ENCODE measurements around the gene PDCD6IP. TPM values are rescaled to one million over a fixed set of nuclear protein-coding genes. Genes with fewer than 3 reads are reported as not detected.

PDCD6IP gene
- total RNA-seq, 2 donors from 2014 or later: 445 to 448 TPM

DNA sequence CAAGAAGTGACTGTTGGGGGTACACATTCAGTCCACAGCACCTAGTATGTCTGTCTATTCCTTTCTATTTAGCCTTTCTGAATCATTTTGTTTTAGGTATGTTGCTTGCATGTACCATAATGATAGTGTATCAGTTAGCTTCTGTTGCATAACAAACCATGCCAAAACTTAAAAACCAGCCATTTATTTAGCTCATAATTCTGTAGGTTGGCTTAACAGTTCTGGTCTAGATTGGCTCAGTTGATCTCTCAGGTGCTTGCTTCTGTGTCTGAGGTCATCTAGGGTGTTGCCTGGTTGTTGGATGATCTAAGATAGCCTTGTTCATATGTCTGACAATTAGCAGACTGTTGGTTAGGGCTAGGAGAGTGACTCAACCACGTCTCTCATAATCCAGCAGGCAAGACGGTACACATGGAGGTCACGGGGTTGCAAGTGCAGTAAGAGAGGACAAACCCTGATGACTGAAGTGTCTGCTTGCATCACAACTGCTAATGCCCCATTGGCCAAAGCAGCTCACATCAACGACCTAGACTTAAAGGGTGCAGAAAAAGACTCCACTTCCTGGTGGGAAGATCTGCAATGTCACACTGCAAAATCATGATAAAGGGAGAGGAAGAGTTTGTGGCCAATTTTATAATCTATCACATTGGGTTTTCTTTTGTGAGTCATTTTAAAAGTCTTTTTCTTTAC is 6.8 kb upstream of the PDCD6IP start:
- ATAC-seq (peak; percentile 89), DNase-seq (peak; percentile 10 to 38)
- intact Hi-C loops (cut with DNase I, micrococcal nuclease): no loop called here

GRCh38 chr3:33792167-33792892 is 6.1 kb upstream of the PDCD6IP start:
- DNase-seq (no peak), ATAC-seq (no peak)
- intact Hi-C loops (cut with DNase I, micrococcal nuclease): no loop called here

DNA sequence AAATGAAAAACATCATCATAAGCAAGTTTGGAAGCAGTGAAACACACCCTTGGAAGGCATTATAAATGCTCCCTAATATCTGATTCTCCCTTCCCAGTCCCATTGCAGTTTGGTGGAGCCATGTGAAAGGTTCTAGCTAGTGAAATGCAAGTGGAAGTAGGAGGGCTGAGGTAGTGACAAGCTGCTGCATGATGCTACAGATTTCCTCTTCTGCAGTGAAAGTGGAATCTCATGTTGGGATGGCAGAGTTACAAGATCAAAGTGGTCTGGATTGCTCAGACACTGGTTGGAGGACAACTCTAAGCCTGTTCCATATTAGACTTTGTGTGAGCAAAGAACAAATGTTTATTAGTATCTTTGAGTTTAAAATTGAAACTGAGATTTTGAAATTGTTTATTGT is 3.3 kb upstream of the PDCD6IP start:
- no peak for ATAC-seq
- intact Hi-C loops (cut with DNase I, micrococcal nuclease): no loop called here
- DNase-seq: no peak

DNA sequence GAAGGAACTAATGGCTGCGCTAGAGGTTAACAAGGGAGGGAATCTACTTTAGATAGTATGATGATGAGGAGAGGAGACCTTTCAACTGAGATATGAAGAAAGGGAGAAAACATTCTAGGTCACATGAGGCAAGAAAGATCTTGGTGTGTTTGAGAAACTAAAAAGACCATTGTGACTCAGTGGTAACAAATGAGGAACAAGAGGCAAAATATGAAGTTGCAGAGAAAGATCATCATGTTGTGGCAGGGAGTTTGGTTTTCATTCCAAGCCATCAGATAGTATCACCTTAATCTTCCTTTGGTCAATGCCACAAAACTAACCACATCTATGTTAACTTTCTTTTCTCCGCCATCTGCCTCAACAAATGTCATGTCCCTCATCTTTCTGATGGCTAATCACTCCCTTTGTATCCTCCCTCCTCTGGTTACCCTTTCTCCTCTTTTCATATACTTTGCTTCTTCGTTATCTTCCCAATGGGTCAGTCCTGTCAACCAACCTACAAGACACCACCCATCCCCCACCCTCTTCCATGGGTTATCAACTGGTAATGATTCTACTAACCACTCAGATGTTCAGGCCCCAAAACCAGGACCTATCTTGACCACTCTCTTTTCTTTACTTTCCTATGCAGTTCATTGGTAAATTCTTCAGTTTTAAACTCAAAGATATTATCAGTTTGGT is 2.4 kb upstream of the PDCD6IP start:
- DNase-seq (no peak), ATAC-seq (no peak)
- intact Hi-C loops (cut with DNase I, micrococcal nuclease): no loop called here

- peak; percentile 38 for ATAC-seq
- intact Hi-C loops (cut with DNase I, micrococcal nuclease): no loop called here
- no peak for DNase-seq
Observed at GRCh38 chr3:33798113-33798417, 365 bp upstream of the PDCD6IP start.

- ATAC-seq (no peak), DNase-seq (no peak)
- intact Hi-C loops (cut with DNase I, micrococcal nuclease): no loop called here
Observed at GRCh38 chr3:33799202-33799551, 747 bp downstream of the PDCD6IP start.

- no peak for ATAC-seq
- no peak for DNase-seq
- intact Hi-C loops (cut with DNase I, micrococcal nuclease): no loop called here
Observed at GRCh38 chr3:33803252-33803651, 4.8 kb downstream of the PDCD6IP start.

- no peak for ATAC-seq
- DNase-seq: no peak
- intact Hi-C loops (cut with DNase I, micrococcal nuclease): no loop called here
Observed at GRCh38 chr3:33803894-33804526, 5.6 kb downstream of the PDCD6IP start.

DNA sequence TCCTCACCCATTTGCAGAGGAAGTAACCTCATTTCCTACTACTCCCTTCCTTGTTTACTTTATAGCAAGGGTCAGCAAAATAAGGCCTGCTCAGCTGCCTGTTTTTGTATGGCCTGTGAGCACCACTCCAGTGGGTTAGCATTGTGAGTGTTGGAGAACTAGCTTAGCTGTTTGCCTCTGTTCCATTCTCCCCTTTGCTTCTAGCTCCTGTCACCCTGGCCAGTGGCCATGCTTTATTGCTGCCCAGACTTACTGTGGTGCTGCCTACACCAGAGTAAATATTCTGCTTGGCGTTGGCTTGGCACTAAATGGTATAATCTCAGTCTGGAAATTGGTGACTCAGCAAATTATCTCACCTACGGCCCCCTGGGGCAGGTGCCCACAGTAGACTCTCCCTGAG is 8.8 kb downstream of the PDCD6IP start:
- intact Hi-C loops (cut with DNase I, micrococcal nuclease): no loop called here
- ATAC-seq: peak; percentile 86
- peak; percentile 60 to 71 for DNase-seq

DNA sequence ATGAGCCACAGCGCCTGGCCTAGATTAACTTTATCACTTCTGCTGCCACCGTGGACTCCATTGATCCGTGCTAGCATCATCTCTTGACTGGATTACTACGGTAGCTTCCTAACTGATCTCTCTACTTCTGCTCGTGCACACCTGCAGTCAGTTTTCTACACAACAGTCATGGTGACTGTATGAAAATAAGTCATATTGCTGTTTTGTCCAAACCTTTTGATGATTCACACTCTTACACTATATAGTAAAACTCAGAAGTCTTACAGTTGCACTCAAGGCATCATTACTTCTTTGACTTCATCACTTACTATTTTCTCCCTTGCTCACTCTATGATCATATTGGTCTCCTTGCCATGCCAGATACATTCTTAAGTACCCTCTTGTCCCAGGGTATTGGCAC is 10.1 kb downstream of the PDCD6IP start:
- intact Hi-C loops (cut with DNase I, micrococcal nuclease): no loop called here
- ATAC-seq: no peak
- no peak for DNase-seq

DNA sequence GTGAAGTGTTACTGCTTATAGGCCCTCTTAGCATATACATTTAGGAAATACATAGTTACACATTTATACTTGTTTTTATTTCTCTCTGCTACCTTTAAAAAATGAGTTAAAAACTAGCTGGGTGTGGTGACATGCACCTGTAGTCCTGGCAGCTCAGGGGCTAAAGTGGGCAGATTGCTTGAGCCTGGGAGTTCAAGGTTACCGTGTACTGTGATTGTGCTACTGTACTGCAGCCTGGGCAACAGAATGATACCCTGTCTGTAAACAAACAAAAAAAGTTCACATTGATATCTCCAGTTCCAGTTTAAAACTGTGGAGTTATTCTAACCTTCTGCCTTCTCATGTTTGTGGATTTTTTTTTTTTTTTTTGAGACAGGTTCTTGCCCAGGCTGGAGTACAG is 12.1 kb downstream of the PDCD6IP start:
- ATAC-seq: no peak
- DNase-seq: no peak
- intact Hi-C loops (cut with DNase I, micrococcal nuclease): no loop called here

DNA sequence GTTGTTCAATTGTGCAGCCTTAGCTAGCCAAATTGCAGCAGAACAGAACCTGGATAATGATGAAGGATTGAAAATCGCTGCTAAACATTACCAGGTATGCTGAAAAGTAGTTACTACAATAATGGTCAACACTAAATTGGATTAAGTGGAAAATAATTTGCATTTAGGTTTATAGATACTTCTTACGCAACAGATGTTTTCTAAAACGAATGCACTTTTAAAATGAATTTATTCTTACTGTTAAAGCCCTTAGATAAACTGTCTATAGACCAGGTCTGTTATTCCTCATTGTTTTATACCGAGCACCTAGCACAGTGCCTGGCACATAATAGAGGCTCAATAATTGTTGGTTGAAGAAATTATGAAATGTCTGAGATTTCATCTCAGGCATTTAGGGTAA is 23.6 kb downstream of the PDCD6IP start:
- DNase-seq (no peak), ATAC-seq (no peak)
- intact Hi-C loops (cut with DNase I, micrococcal nuclease): no loop called here

DNA sequence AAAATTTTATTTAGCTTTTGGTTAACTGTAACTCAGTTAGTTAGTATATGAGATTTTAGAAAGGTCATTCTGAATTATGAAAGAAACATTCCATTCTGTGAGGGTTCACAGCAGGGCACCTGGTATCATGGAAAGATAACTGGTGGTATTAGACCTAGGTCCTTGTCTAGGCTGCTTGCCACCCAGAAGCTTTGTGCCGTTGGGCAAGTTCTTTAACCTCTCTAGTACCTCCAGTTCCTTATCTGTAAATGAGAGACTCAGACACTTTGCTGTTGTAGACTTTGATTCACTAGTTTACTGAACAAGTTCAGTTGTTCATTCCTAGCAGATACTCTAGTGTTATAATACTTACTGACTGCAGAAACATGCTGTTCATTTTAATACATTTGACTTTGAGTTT is 25.4 kb downstream of the PDCD6IP start:
- intact Hi-C loops (cut with DNase I, micrococcal nuclease): no loop called here
- DNase-seq: no peak
- no peak for ATAC-seq

GRCh38 chr3:33825111-33825510 is 26.7 kb downstream of the PDCD6IP start:
- intact Hi-C loops (cut with DNase I, micrococcal nuclease): no loop called here
- ATAC-seq (no peak), DNase-seq (no peak)

- intact Hi-C loops (cut with DNase I, micrococcal nuclease): no loop called here
- no peak for DNase-seq
- ATAC-seq: no peak
Observed at GRCh38 chr3:33826206-33826605, 27.8 kb downstream of the PDCD6IP start.

DNA sequence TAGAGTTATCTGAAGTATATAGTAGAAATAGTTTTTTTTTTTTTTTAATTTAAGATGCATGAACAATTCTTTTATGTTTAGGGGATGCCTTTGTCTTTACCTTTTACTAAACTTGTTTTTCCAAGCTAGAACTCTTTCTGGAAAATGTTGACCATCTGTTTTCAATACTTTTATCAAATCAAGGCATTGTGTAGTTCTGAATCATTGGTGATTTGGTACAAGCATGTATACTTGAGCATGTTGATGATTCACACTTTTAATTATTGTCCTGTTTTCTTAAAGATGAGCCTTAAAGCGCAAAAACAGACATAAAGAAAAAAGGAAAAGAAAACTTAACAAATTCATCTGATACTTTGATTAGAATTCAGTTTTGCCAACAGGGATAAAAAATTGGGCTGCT is 28.3 kb downstream of the PDCD6IP start:
- no peak for DNase-seq
- no peak for ATAC-seq
- intact Hi-C loops (cut with DNase I, micrococcal nuclease): no loop called here

DNA sequence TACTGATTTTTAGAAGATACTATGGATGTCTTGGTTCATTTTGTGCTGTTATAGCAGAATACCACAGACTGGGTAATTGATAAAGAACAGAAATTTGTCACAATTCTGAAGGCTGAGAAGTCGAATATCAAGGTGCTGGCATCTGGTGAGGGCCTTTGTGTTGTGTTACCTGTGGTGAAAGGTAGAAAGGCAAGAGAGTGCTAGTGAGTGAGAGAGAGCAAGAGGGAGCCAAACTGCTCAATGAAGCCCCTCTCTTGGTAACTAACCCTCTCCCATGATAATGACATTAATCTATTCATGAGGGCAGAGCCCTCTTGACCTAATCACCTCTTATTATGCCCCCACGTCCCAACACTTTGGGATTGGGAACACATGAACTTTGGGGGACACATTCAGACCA is 31.3 kb downstream of the PDCD6IP start:
- no peak for DNase-seq
- ATAC-seq: no peak
- intact Hi-C loops (cut with DNase I, micrococcal nuclease): no loop called here

GRCh38 chr3:33831053-33831452 is 32.6 kb downstream of the PDCD6IP start:
- ATAC-seq (no peak), DNase-seq (no peak)
- intact Hi-C loops (cut with DNase I, micrococcal nuclease): no loop called here

DNA sequence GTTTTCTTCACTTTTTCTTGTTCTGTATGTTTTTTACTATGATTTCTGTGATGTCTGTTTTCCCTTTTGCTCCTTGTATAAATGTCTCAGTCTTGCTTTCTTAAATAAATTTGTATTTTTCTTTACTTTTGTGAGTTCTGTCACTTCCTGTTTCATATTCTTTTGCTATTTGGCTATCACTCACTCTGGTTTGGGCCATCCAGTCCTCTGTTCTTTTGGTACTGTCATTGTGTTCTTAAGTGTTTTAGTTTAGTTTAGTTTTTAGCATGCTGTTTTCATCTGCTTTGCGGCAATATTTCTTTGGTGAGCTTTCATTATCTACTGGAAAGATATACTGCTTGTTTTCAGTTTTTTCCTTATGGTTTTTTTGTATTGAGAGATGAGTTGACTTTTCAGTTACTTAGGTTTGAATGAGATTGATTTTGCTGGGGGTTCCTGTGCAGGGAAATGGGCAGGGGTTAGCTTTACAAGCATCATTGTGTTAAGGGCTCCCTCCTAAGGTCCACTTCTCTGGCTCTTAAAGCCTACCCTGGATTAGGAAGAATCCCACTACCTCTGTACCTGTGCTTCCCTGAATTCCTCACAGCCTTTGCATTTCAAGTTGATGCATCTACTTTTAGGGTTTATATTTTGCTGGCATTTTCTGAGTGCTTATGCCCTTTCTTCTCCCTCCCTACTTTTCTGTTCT is 35.1 kb downstream of the PDCD6IP start:
- DNase-seq (no peak), ATAC-seq (no peak)
- intact Hi-C loops (cut with DNase I, micrococcal nuclease): no loop called here

GRCh38 chr3:33834096-33834453 is 35.6 kb downstream of the PDCD6IP start:
- ATAC-seq: no peak
- intact Hi-C loops (cut with DNase I, micrococcal nuclease): no loop called here

More at GRCh38 chr3:33834096-33834453, 35.6 kb downstream of the PDCD6IP start:
- no peak for DNase-seq

Data from left colon (tissue), 2 donors.